GM19043 (cell line): ENCODE measurements around the gene ATRAID.

Source experiments
- ATAC-seq: cut with Tn5 transposase; IDR thresholded peaks from one replicate; pipeline ENCODE4 v1.9.1; 2021; ENCODE audit warnings: low read depth; ENCODE audit not compliant: unreplicated experiment

The ATRAID gene

DNA sequence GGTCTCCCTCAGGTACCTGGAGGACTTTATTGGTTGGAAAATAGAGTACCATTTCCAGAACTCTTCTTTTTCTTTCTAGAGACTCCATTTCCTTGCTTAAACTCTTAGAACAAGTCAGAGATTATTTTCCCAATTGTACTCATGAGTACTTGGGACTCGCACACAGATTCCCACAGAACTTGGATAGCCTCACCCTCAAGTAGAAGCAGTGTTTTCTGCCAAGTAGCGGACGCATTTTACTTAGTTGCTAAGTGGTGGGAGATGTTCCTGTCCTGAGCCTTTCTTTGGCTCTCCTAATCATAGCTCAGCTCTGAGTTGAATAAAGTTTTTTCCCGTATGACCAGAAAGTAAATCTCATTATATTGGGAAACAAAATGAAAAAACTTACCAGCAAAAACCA, 33.8 kb downstream of the ATRAID start:
- no peak for ATAC-seq

DNA sequence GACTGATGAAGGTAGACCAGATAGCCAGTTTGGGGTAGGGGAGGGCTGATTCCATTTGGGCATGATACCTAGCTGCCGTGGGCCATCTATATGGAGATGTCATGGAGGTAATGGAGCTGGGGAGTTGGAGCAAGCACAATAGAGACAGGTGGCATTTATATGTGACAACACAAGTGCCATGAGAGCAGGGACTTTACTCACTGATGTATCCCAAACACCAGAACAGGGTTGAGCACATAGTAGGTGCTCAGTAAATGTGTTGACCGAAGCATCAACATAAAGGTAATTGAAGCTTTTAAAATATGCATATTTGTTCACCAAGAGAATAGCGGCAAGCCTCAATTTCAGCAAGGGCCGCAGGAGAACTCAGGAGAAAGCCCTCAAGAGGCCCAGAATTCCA, 36.1 kb downstream of the ATRAID start:
- ATAC-seq = no peak

DNA sequence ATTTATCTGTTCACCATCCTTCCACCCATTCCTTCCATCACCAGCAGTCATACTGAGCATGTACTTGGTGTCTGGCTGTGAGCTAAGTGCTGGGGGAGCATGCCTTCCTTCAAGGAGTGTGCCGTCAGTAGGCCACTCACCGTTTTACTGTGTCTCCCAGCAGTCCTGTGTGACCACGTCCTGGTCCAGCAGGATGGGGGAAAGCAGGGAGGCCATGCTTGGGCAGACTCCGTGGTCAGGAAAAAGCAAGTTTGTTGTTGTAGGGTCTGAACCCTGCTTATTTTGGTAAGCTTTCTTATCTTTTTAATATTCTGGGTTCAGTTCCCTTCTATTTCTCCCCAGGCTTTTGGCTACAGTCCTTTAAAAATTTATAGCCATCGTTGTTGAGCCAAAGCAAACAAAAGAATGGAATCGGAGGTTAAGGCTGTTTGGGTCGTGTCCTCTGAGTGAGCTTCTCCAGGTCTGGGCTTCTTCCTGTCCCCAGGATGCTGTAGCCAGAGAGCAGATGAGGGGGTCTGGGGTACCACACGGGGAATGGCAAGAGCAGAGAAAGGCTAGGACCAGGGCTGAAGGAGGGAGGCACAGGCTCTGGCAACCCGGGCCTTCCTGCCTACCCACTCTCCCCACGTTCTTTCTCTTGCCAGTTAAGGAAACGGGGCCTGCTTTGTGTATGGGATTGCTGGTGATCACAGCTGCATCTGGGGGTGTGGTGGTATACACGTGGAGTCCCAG, 37.5 kb downstream of the ATRAID start:
- ATAC-seq = no peak

DNA sequence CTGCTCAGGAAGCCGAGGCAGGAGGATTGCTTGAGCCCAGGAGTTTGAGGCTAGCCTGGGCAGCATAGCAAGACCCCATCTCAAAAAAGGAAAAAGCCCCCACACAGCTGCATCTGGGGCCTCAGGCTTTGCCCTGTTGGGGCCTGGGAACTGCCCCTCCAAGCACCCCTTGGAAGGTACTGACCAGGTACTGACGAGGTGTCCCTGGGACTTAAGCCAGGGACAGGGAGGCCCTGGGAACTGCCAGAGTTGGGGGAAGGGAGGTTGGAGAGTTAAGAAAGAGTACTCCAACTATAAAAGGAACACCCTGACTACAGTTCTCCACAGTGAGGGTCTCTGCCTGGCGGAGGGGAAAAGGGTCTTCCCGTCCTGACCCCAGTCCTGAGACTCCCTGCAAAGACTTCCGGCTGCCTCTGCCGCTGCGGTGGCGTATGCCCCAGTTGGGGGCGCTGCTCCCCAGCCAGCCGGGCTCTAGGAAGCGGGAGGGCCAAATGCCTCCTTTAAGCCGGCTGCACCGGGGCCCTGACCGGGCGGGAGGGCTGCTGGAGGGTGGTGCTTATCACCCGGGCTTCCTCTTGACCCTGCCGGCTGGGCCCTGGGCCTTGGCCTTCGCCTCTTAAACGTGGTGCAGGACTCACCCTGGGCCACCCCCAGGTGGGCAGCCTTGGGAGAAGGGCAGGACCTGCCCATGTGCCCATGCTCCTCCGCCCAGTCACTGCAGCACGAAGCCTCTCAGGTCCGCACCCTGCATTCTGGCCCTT, 38.2 kb downstream of the ATRAID start:
- no peak for ATAC-seq

DNA sequence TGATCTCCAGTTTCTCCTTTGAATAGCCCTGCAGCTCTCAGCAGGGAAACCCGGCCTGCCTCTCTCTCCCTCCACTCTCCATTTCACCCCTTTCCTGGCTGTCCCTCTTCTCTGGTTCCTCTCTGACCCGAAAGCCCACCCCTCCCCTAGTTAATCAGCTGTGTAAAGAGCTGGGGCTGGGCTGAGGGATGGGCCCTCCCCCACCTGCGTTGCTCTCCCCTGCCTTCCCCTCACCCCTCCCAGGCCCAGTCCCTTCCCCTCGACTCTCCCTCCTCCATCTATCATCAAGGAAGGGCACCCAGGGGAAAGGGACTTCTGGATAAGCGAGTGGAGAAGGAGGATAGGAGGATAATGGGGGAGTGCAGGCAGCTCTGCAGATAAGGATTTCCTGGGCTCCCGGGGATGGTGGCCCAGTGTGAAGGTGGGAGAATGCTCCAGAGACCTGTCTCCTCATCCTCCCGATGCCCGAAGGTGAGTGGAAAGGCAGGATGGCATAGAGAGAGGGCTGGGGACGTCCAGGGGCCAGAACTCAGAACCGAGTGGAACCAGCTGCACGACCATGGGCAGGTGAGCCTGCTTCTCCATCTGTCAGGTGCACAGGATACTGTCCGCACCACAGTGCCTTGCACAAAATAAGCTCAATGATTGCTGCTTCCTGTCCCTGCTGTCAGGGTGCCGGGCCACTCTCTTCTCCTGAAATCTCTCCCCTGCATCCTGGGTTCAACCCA, 39.0 kb downstream of the ATRAID start:
- ATAC-seq = no peak

DNA sequence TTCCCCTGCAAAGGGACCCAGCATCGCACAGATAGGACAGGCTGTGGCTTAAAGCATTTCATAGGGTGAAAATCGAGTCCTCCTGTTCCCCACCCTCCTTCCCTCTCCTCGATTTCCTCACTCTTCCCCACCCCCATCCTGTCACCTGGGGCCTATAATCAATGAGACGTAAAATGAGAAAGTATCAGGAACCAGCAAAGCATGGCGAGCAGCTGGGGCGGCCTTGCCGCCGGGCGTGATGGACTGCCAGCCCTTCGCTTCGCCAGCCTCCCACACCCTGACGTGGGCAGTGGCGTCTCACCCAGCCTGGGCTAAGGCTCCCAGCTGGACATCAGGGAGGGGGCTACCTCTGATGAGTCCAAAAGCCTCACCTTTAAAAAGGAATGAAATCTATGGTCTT, 39.9 kb downstream of the ATRAID start:
- no peak for ATAC-seq

DNA sequence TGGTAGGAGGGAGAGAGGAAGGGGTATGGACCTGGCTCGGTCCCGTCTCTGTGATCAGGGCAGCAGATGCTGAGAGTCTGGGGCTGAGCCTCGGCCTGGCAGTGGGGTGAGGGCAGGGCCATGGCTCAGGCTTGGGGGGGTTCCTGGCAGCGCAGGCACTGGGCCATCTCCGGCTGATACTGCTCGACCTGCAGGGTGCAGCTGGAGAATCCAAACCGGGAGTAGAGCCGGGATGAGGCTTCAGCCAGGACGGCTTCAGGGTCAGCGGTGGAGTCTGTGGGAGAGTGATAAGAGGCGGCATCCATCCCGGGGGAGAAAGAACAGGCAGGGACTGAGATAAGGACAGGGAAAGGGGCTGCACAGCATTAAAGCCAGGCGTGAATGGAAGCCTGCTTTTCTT, 43.3 kb downstream of the ATRAID start:
- no peak for ATAC-seq

DNA sequence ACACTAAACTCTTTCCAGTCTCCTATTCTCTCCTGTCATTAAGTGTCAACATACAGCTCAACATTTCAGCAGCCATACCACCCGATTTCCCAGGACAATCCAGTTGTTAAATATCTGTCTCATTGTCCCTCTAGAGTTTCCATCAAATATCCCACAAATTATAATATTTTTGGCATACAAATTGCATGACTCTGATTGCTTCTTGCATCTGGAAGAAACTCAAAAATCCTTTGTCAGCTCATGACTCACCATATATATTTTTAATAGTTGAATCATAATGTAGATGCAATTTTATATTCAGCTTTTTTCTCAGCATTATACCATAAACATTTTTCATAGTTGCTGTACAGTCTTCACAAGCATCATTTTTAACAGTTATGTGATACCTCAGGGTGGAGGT, 43.8 kb downstream of the ATRAID start:
- no peak for ATAC-seq

DNA sequence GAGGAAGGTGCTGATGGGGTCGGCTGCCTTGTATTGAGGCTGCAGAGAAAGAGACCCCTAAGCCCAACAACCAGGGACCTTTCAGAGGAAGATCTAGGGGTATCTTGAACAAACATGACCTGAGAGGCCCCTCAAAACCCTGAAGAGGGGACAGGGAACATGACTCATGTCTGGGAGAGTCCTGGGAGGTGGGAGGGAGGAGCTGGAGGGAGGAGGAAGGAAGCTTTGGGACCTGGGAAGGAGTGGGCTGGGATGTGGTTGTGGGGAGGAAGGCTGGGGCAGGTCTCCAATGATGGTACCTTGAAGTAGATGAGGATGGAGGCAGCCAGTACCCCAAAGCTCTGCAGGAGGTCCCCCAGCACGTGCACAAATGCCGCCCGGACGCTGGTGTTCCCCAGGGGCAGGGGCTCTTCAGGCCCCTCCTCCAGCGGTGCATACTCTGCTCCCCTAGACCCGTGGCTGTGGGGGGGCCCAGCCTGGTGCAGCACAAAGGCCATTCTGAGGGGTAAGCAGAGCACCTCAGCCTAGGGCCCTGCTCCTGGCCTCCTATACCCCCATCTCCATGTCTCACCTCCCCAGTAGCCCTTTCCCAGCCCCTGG, 45.1 kb downstream of the ATRAID start:
- ATAC-seq = no peak

DNA sequence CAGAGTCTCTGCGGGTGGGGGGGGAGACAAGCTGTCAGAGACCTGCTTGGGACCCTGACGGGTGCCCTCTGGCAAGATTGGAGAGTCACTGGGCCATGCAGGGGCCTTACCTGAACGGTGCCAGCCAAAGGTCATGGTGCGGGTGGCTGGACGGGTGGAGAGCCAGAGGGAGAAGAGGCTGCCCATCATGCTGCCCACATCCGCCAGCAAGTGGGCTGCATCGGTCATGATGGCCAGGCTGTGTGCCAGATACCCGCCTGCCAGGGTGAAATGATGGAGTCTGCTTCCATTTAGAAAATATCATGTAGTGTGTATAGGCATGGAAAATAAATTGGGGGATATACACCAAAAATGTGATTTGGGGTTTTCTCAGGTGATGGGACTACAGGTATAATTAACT, 46.2 kb downstream of the ATRAID start:
- no peak for ATAC-seq

DNA sequence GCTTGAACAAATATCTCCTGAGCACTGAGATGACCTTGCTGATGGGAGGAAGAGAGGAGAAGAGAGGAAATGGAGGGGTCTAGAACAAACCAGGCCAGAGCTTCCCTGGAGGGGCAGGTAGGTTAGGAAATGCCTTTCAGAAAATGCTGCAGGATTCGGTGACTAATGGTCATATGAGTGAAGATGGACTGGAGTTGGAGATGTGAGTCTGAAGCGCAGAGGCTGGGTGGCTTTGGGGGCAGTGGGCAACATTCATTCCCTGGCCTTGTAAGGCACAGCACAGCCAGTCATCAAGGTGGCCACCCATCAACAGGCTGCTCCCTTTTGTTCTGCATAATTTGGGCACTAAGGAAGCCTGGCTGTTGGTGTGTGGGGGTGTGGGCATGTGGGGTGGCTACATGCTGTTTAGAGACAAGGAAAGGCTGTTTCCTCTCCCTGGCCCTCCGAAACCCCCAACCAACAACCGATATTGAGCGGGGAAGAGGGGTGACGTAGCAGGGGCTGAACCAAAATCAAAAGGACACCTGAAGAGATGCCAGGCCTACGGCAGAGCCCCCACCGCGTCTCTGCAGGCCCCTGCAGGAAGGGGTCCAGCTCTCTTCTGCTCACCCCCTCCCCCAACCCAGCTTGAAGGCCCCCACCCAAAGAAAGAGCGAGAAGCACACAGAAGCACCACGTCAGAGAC, 49.5 kb downstream of the ATRAID start:
- ATAC-seq = no peak

DNA sequence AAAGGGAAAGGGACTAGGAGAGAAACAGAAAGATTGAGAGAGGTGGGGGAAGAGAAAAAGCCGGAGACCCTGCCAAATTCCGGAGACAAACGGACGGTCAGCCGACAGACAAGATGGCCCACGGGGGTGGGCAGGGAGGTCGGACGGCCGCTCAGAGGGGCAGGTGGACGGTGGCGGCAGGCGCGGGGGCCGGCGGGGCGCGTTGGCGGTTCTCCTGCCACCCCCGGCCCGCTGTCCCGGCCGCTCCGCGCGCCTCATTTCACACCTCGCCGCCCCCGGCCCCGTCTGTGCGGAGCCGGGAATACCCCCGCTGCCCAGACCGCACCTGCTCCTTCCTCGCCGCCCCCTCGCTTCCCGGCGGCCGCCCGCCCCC, 50.1 kb downstream of the ATRAID start:
- ATAC-seq = no peak

DNA sequence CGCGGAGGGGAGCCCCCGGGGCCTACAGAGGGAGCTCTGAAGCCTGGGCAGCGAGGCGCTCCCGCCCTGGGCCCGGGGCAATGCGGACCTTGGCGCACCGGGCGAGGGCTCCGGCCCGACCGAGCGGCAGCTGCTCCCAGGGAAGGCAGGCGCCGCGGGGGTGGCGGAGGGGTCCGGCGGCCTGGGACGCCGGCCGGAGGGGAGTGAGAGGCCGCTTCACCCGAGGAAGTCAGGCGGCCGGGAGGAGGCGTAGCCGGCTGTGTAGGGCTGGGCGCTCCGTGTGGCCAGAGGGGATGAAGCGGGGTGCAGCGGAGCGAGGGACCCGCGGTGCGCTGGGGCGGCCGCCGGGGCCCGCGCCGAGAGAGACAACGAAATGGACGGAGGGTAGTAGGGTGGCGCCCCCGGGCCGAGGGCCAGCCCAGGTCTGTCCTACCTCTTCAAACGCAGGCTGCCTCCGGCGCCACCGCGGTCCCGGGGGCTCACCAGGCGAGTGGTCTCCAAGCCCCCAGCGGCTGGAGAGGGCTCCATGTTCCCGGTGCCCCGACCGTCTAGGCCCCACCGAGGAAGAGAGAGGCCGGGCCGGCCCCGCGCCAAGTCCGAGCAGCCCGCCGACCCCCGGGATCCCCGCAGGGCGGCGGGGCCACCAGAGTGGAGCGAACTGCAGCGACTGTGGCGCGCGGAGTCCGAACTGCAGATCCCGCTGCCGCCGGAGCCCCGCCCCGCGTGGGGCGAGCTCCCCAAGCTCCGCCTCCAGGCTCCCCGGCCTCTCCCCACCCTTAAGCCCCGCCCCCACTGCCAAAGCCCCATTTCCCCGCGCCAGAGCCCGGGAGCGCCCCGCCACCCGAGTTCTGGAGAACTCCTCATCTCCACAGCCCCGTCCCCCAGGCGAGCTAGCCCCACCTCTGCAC, 50.8 kb downstream of the ATRAID start, which contains the start of gene SLC30A3:
Gene SLC30A3 (minus strand): TSS at position 669 of the 908 bp plus-strand sequence. CDS start 141 bp downstream, at position 528.
- no peak for ATAC-seq

DNA sequence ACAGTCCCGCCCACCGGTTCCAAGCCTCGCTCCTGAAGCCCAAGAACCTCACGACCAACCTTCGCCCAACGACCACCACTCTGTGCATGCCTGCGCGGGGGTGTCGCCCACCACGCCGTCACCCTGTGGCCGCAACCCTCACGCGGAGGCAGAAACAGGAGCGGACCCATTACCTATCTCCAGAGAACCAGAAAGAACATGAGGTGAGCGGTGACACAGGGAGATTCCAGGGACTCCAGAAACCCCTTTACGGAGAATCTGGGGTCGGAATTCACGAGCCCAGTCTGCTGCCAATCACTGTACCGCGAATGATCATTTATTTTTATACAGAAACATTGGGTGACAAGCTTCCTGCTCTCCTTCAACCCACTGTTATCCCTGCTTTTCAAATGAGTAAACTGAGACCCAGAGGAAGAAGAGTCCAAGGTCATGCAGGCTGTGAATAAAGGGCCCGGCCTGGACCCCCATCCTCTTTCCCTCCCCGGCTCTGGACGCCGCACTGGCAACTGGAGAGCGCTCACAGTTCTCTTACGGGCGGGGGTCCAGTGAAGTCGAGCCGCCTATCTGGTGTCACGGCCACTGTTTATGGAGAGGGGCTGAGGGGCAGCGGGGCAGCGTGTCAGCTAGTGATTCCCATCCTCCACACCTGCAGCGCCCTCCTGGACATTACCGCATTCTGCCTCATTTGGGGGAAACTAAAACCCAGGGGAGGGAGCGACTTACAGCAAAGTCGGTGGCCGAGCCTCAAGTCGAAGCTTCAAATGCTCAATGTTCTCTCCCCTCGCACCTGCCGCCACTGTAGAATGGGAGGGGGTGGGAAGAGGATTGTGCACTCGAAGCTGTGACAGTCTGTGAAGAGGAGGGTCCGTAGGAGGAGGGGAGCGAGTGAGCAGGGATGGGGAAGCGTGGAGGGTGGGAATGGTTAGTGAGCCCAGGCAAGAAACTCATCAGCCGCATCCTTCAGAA, 51.7 kb downstream of the ATRAID start:
- no peak for ATAC-seq

DNA sequence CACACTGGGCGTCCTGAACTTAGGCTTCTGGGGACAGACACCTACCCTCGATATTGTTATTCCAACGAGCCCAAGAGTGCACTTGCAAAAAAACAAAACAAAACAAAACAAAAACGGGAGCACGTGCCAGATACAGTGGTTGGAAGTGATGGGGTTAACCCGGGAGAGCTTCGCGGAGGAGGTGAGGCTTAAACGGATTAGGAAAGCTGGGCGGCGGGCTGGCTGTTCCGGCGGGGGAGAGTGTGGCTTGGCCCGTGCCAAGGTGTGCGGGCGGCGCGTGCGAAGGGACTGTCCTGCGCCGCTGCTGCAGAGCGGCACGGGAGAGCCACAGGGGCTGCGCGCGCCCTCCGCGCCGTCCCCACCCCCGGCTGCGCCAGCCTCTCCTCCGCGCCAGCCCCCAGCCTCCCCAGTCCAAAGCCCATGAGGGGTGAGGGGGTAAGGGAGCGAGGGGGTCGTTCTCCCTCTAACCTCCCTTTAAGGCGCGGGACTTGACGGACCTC, 52.5 kb downstream of the ATRAID start:
- ATAC-seq = no peak

DNA sequence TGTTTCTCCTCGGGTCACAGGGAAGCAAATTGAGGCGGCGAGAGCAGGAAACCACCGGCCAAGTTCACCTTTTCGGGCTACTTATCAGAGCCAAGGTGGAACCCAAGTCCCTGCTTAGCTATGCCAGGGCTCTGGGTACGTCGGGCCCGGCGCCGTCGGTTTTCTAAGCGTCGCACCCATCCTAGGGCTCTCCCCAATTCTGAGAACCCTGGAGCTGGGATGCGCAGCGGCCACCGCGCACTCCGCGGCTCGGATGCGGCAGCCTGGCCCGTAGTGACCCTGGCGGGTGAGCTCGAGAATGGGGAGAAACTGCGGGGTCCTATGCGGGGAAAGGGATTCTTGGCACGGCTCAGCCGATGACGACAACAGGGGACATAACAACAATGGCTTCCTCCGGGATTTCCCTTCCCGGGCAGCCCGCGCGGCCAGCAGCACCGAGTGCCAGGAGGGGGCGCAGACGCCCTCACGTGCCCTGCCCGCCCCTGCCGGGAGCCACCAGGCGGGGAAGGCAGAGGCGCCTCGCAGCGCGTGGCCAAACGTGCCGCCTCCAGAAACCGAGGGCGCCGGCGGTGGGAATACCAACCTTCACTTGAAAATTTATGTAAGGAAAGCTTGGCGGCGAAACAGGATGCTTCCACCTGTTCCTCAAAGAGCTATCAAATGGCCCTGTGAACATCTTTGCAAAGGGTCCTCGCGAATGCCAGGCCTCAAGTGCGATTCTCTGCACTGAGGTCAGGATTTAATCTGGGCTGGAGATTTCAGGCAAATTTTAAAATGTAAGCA, 53.1 kb downstream of the ATRAID start:
- no peak for ATAC-seq

DNA sequence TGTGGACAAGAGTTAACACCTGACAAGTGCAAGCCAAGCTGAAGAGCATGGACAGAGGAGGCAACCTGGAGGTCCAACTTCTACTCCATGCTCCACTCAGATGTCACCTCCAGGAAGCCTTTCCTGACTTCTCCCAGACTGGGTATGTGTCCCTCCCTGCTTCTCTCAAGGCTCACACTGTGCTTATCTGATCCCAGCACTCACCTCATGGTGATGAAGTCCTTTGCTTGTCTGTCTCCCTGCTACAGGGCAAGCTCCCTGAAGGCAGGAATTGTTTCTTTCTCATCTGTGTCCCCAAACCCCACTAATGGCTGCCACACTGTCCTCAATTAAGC, 53.7 kb downstream of the ATRAID start:
- ATAC-seq = no peak
